ENCODE data around the gene CTTN. TPM values are rescaled to one million over a fixed set of nuclear protein-coding genes. Genes with fewer than 3 reads are reported as not detected.
A peak's percentile ranks its signal among the peaks of the same experiment; 100 is the strongest.

The CTTN gene
- total and polyA plus RNA-seq, 4 experiments from 2014 or later, result 0.41 to 1.5 (median 0.58) TPM; not detected in 1

GRCh38 chr11:70367071-70367470 is 31.3 kb upstream of the CTTN start:
- H3K27ac Mint-ChIP-seq, result peak overlapping the region in 2 of 7 donors; percentile 43 to 67
- H3K9me3 ChIP-seq (ENCODE audit: control insufficient read depth in 1 of 2, low read length in 2 of 2), result no peaks in the 10 kb centered on the region
- ChIA-PET CTCF (ENCODE audit: partially characterized antibody) (no interaction called here), POLR2A (ENCODE audit: partially characterized antibody) (no interaction called here)
- peaks cover 0 to 3% (median 0%) of the 10 kb centered on the region in 8 donors for H3K9me3 Mint-ChIP-seq
- no peak overlapping the region for H3K27ac ChIP-seq (ENCODE audit: low read depth, low read length)
- peaks cover under 1% of the 10 kb centered on the region for H3K36me3 ChIP-seq (ENCODE audit: insufficient read depth, low read length)
- intact Hi-C loops (cut with micrococcal nuclease), result no loop called here
- peaks cover 34 to 48% of the 10 kb centered on the region in 2 donors for H3K36me3 Mint-ChIP-seq
- no peak for DNase-seq
- H3K4me3 ChIP-seq (ENCODE audit: low read length in 2 of 2), result no peak overlapping the region
- peaks cover 24 to 38% (median 28%) of the 10 kb centered on the region in 4 donors for H3K4me1 Mint-ChIP-seq
- peaks cover 21% of the 10 kb centered on the region for H3K4me1 ChIP-seq (ENCODE audit: insufficient read depth, low read length)
- H3K27me3 ChIP-seq (ENCODE audit: insufficient read depth, low read length), result no peaks in the 10 kb centered on the region
- peak overlapping the region in 1 of 8 donors; percentile 26 for H3K4me3 Mint-ChIP-seq
- H3K27me3 Mint-ChIP-seq, result no peaks in the 10 kb centered on the region

- ChIA-PET POLR2A (ENCODE audit: partially characterized antibody) (no interaction called here), CTCF (ENCODE audit: partially characterized antibody) (no interaction called here)
- Mint-ChIP-seq H3K4me3 (no peak overlapping the region), H3K27ac (no peak overlapping the region), H3K9me3 (peaks cover 0 to 3% (median 0%) of the 10 kb centered on the region in 8 donors), H3K27me3 (no peaks in the 10 kb centered on the region), H3K36me3 (peaks cover 42 to 48% of the 10 kb centered on the region in 2 donors), H3K4me1 (peaks cover 24 to 34% (median 27%) of the 10 kb centered on the region in 4 donors)
- Histone ChIP-seq H3K27ac (ENCODE audit: low read depth, low read length) (no peak overlapping the region), H3K36me3 (ENCODE audit: insufficient read depth, low read length) (peaks cover 19% of the 10 kb centered on the region), H3K4me3 (ENCODE audit: low read length in 2 of 2) (no peak overlapping the region), H3K27me3 (ENCODE audit: insufficient read depth, low read length) (no peaks in the 10 kb centered on the region), H3K9me3 (ENCODE audit: control insufficient read depth in 1 of 2, low read length in 2 of 2) (no peaks in the 10 kb centered on the region), H3K4me1 (ENCODE audit: insufficient read depth, low read length) (peaks cover 21% of the 10 kb centered on the region)
- intact Hi-C loops (cut with micrococcal nuclease), result no loop called here
- no peak for DNase-seq
Measured at GRCh38 chr11:70368961-70369360, 29.4 kb upstream of the CTTN start.

- no peaks in the 10 kb centered on the region for H3K4me1 ChIP-seq (ENCODE audit: insufficient read depth, low read length)
- no peak overlapping the region for H3K27ac Mint-ChIP-seq
- no peak overlapping the region for H3K27ac ChIP-seq (ENCODE audit: low read depth, low read length)
- no peak for DNase-seq
- H3K9me3 Mint-ChIP-seq, result peaks cover 0 to 3% (median 0%) of the 10 kb centered on the region in 8 donors
- H3K4me3 ChIP-seq (ENCODE audit: low read length in 2 of 2), result no peak overlapping the region
- H3K27me3 ChIP-seq (ENCODE audit: insufficient read depth, low read length), result no peaks in the 10 kb centered on the region
- ChIA-PET POLR2A (ENCODE audit: partially characterized antibody) (no interaction called here), CTCF (ENCODE audit: partially characterized antibody) (no interaction called here)
- H3K36me3 ChIP-seq (ENCODE audit: insufficient read depth, low read length), result peaks cover 21% of the 10 kb centered on the region
- peaks cover 9 to 14% (median 11%) of the 10 kb centered on the region in 4 donors for H3K4me1 Mint-ChIP-seq
- H3K27me3 Mint-ChIP-seq, result no peaks in the 10 kb centered on the region
- H3K4me3 Mint-ChIP-seq, result no peak overlapping the region
- H3K9me3 ChIP-seq (ENCODE audit: control insufficient read depth in 1 of 2, low read length in 2 of 2), result no peaks in the 10 kb centered on the region
- H3K36me3 Mint-ChIP-seq, result peaks cover 43 to 50% of the 10 kb centered on the region in 2 donors
- intact Hi-C loops (cut with micrococcal nuclease), result no loop called here
Measured at GRCh38 chr11:70371241-70371640, 27.1 kb upstream of the CTTN start.

GRCh38 chr11:70372076-70372475 is 26.3 kb upstream of the CTTN start:
- Histone ChIP-seq H3K27me3 (ENCODE audit: insufficient read depth, low read length) (no peaks in the 10 kb centered on the region), H3K4me1 (ENCODE audit: insufficient read depth, low read length) (no peaks in the 10 kb centered on the region), H3K4me3 (ENCODE audit: low read length in 2 of 2) (no peak overlapping the region), H3K9me3 (ENCODE audit: control insufficient read depth in 1 of 2, low read length in 2 of 2) (no peaks in the 10 kb centered on the region), H3K36me3 (ENCODE audit: insufficient read depth, low read length) (peaks cover 26% of the 10 kb centered on the region), H3K27ac (ENCODE audit: low read depth, low read length) (no peak overlapping the region)
- peak overlapping the region in 1 of 7 donors; percentile 75 for H3K27ac Mint-ChIP-seq
- H3K9me3 Mint-ChIP-seq, result peaks cover 0 to 3% (median 0%) of the 10 kb centered on the region in 8 donors
- ChIA-PET CTCF (ENCODE audit: partially characterized antibody) (no interaction called here), POLR2A (ENCODE audit: partially characterized antibody) (no interaction called here)
- H3K4me3 Mint-ChIP-seq, result no peak overlapping the region
- intact Hi-C loops (cut with micrococcal nuclease), result no loop called here
- H3K27me3 Mint-ChIP-seq, result no peaks in the 10 kb centered on the region
- DNase-seq, result no peak
- peaks cover 45 to 53% of the 10 kb centered on the region in 2 donors for H3K36me3 Mint-ChIP-seq
- H3K4me1 Mint-ChIP-seq, result peaks cover 6 to 11% (median 9%) of the 10 kb centered on the region in 4 donors

GRCh38 chr11:70376621-70377020 is 21.7 kb upstream of the CTTN start:
- CTCF ChIA-PET (ENCODE audit: partially characterized antibody), result no interaction called here
- Histone ChIP-seq H3K4me1 (ENCODE audit: insufficient read depth, low read length) (no peaks in the 10 kb centered on the region), H3K4me3 (ENCODE audit: low read length in 2 of 2) (no peak overlapping the region), H3K36me3 (ENCODE audit: insufficient read depth, low read length) (peaks cover 39% of the 10 kb centered on the region), H3K27me3 (ENCODE audit: insufficient read depth, low read length) (no peaks in the 10 kb centered on the region), H3K27ac (ENCODE audit: low read depth, low read length) (no peak overlapping the region), H3K9me3 (ENCODE audit: control insufficient read depth in 1 of 2, low read length in 2 of 2) (no peaks in the 10 kb centered on the region)
- POLR2A ChIA-PET (ENCODE audit: partially characterized antibody), result no interaction called here
- Mint-ChIP-seq H3K27me3 (no peaks in the 10 kb centered on the region), H3K36me3 (peaks cover 46 to 65% of the 10 kb centered on the region in 2 donors), H3K4me1 (no peaks in the 10 kb centered on the region), H3K27ac (no peak overlapping the region), H3K4me3 (no peak overlapping the region), H3K9me3 (no peaks in the 10 kb centered on the region)
- DNase-seq, result no peak
- intact Hi-C loops (cut with micrococcal nuclease), result no loop called here

- Histone ChIP-seq H3K4me1 (ENCODE audit: insufficient read depth, low read length) (no peaks in the 10 kb centered on the region), H3K4me3 (ENCODE audit: low read length in 2 of 2) (no peak overlapping the region), H3K9me3 (ENCODE audit: control insufficient read depth in 1 of 2, low read length in 2 of 2) (no peaks in the 10 kb centered on the region), H3K27me3 (ENCODE audit: insufficient read depth, low read length) (no peaks in the 10 kb centered on the region), H3K36me3 (ENCODE audit: insufficient read depth, low read length) (peaks cover 40% of the 10 kb centered on the region), H3K27ac (ENCODE audit: low read depth, low read length) (no peak overlapping the region)
- H3K27ac Mint-ChIP-seq, result peak overlapping the region in 1 of 7 donors; percentile 37
- no peak overlapping the region for H3K4me3 Mint-ChIP-seq
- peaks cover 47 to 70% of the 10 kb centered on the region in 2 donors for H3K36me3 Mint-ChIP-seq
- ChIA-PET POLR2A (ENCODE audit: partially characterized antibody) (no interaction called here), CTCF (ENCODE audit: partially characterized antibody) (no interaction called here)
- no peaks in the 10 kb centered on the region for H3K27me3 Mint-ChIP-seq
- no peaks in the 10 kb centered on the region for H3K4me1 Mint-ChIP-seq
- H3K9me3 Mint-ChIP-seq, result no peaks in the 10 kb centered on the region
- intact Hi-C loops (cut with micrococcal nuclease), result no loop called here
- DNase-seq, result no peak
Measured at GRCh38 chr11:70377645-70378044, 20.7 kb upstream of the CTTN start.

GRCh38 chr11:70378506-70379134 is 19.7 kb upstream of the CTTN start:
- no peaks in the 10 kb centered on the region for H3K9me3 ChIP-seq (ENCODE audit: control insufficient read depth in 1 of 2, low read length in 2 of 2)
- DNase-seq, result no peak

More at GRCh38 chr11:70378506-70379134, 19.7 kb upstream of the CTTN start:
- Histone ChIP-seq H3K27ac (ENCODE audit: low read depth, low read length) (no peak overlapping the region), H3K36me3 (ENCODE audit: insufficient read depth, low read length) (peaks cover 31% of the 10 kb centered on the region), H3K27me3 (ENCODE audit: insufficient read depth, low read length) (no peaks in the 10 kb centered on the region), H3K4me3 (ENCODE audit: low read length in 2 of 2) (no peak overlapping the region), H3K4me1 (ENCODE audit: insufficient read depth, low read length) (no peaks in the 10 kb centered on the region)
- intact Hi-C loops (cut with micrococcal nuclease), result no loop called here
- no peaks in the 10 kb centered on the region for H3K9me3 Mint-ChIP-seq
- ChIA-PET POLR2A (ENCODE audit: partially characterized antibody) (no interaction called here), CTCF (ENCODE audit: partially characterized antibody) (no interaction called here)
- no peaks in the 10 kb centered on the region for H3K27me3 Mint-ChIP-seq
- H3K36me3 Mint-ChIP-seq, result peaks cover 41 to 68% of the 10 kb centered on the region in 2 donors
- H3K4me1 Mint-ChIP-seq, result no peaks in the 10 kb centered on the region
- no peak overlapping the region for H3K27ac Mint-ChIP-seq
- no peak overlapping the region for H3K4me3 Mint-ChIP-seq
